ENCODE data around the gene NKIRAS1.

GRCh38 chr3:23913182-23913581 is 3.6 kb downstream of the NKIRAS1 start:
- TF ChIP-seq CTCF (IDR thresholded peaks at IDR 0.05) (no peak), POLR2A (IDR thresholded peaks at IDR 0.05) (no peak)

Data from thyroid gland (tissue), 4 donors.